ENCODE measurements around the gene CFAP65. TPM values are rescaled to one million over a fixed set of nuclear protein-coding genes. Genes with fewer than 3 reads are reported as not detected.

CFAP65 gene
- total and polyA plus RNA-seq, 2 of the 4 experiments (the other 2 are of a cell fraction) = not detected

DNA sequence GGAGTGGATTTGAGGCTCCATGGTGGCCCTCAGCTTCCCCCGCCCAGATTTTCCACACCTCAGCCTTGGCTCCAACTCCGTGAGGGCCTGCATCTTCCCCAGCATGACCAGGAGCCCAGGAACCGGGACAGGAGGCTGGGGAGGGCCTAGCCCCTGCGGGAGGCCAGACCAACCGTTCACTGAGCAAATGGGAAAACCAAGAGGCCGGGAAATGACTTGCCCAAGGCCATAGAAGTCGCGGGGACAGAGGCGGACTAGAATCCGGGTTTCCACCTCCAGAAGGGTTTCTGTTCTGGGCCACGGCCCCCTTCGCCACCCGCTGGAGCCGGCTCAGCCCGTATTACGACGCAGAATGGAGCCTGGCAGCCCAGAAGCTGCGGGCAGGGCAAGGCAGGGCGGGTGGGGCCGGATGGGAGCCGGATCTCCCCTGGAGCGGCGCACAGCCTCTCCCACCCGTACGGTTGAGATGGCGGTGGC lies 40.2 kb downstream of the CFAP65 start:
- no peaks in the 10 kb centered on the region for H3K9me1 ChIP-seq (ENCODE audit: insufficient read depth, low read length)
- no peak overlapping the region for H3K23ac ChIP-seq (ENCODE audit: low read depth, low read length)
- H3K56ac ChIP-seq (ENCODE audit: extremely low read depth, insufficient read depth, low read length) = no peak overlapping the region
- H2AFZ ChIP-seq (replicated peaks; ENCODE audit: low read length, poor library complexity) = no peak overlapping the region
- no peak overlapping the region for H2AK9ac ChIP-seq (replicated peaks; ENCODE audit: low read depth, low read length, poor library complexity)
- H4K20me1 ChIP-seq (ENCODE audit: insufficient read depth, low read length) = no peaks in the 10 kb centered on the region; the same call in 1 of the 2 replicates
- H3K9ac ChIP-seq (ENCODE audit: low read depth, low read length) = no peak overlapping the region
- H3K27me3 ChIP-seq (ENCODE audit: control insufficient read depth, insufficient read depth, low read length) = peaks cover 83% of the 10 kb centered on the region
- TF ChIP-seq MAFK (IDR thresholded peaks at IDR 0.05; ENCODE audit: low read depth, low read length) = no peak
- TF ChIP-seq, protein P1, sequence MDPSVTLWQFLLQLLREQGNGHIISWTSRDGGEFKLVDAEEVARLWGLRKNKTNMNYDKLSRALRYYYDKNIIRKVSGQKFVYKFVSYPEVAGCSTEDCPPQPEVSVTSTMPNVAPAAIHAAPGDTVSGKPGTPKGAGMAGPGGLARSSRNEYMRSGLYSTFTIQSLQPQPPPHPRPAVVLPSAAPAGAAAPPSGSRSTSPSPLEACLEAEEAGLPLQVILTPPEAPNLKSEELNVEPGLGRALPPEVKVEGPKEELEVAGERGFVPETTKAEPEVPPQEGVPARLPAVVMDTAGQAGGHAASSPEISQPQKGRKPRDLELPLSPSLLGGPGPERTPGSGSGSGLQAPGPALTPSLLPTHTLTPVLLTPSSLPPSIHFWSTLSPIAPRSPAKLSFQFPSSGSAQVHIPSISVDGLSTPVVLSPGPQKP (IDR thresholded peaks at IDR 0.05; ENCODE audit: borderline replicate concordance, low read depth, low read length) = no peak
- no peak overlapping the region for H4K5ac ChIP-seq (ENCODE audit: low read depth, low read length)
- no peak overlapping the region for H4K91ac ChIP-seq (ENCODE audit: insufficient read depth, low read depth, low read length)
- H2BK120ac ChIP-seq (ENCODE audit: low read depth, low read length) = no peak overlapping the region
- H2BK15ac ChIP-seq (ENCODE audit: low read depth, low read length) = no peak overlapping the region
- ChIA-PET CTCF (no interaction called here), POLR2A (ENCODE audit: unreplicated experiment) (no interaction called here)
- H3K4me2 ChIP-seq (ENCODE audit: low read depth, low read length) = no peak overlapping the region
- H3K4ac ChIP-seq (ENCODE audit: low read depth, low read length) = no peak overlapping the region
- H3K27ac ChIP-seq (ENCODE audit: insufficient read depth, low read length) = no peak overlapping the region
- no peak overlapping the region for H2BK5ac ChIP-seq (ENCODE audit: low read depth, low read length, poor library complexity, severe bottlenecking)
- no peak overlapping the region for H4K8ac ChIP-seq (ENCODE audit: low read depth in 2 of 2, low read length in 2 of 2)
- H3K14ac ChIP-seq (replicated peaks; ENCODE audit: low read depth, low read length) = no peak overlapping the region
- dilution Hi-C loops (cut with HindIII; ENCODE audit: low sequenced_read_pairs, unreplicated experiment) (no loop called here), in situ Hi-C loops (cut with MboI; ENCODE audit: low sequenced_read_pairs) (no loop called here), intact Hi-C loops (cut with micrococcal nuclease) (no loop called here)
- H3K79me1 ChIP-seq (ENCODE audit: low read depth in 1 of 2, low read length in 2 of 2) = no peaks in the 10 kb centered on the region
- no peak overlapping the region for H2AK5ac ChIP-seq (ENCODE audit: low read depth, low read length)
- H2BK20ac ChIP-seq (ENCODE audit: low read depth, low read length) = no peak overlapping the region
- DNase-seq (no peak), ATAC-seq (ENCODE audit: low read depth) (no peak; the same call in 1 of the 2 replicates)
- WGBS, 2 experiments (ENCODE audit: extremely low coverage in 2 of 2, insufficient read length in 1 of 2) = 7% methylated on average over 13 of the region's 26 CpGs; no CpG with 5 or more reads in 1 of the 2 experiments
- no peaks in the 10 kb centered on the region for H3K36me3 ChIP-seq (ENCODE audit: control insufficient read depth, insufficient read depth, low read length)
- no peak overlapping the region for H3K4me3 ChIP-seq (ENCODE audit: insufficient read depth, low read depth, low read length)
- no peaks in the 10 kb centered on the region for H3K4me1 ChIP-seq (ENCODE audit: control insufficient read depth, insufficient read depth, low read length)
- no TSS peak for BruUV-seq (replicated peaks)
- no peak overlapping the region for H3K18ac ChIP-seq (ENCODE audit: low read depth, low read length)
- no peaks in the 10 kb centered on the region; the same call in 1 of the 2 replicates for H3K9me3 ChIP-seq (ENCODE audit: control insufficient read depth, insufficient read depth, low read length)

All from IMR-90 (cell line).